HepG2 (cell line): Measurements from ENCODE around the gene DDAH2. TPM values are rescaled to one million over a fixed set of nuclear protein-coding genes. Genes with fewer than 3 reads are reported as not detected.

ENCODE experiments used
- FOXM1 ChIP-seq: sonication (generic); formaldehyde crosslinking; IDR thresholded peaks from 2 replicates; pipeline ENCODE4 v1.5.0; 2020; ENCODE audit warnings: missing genetic modification reagents
- HNRNPH1 ChIP-seq: fragments of 200-400 bp; formaldehyde crosslinking; optimal IDR thresholded peaks from 2 replicates; pipeline ENCODE3; 2017; ENCODE audit warnings: mild to moderate bottlenecking, low read depth, low read length
- MXI1 ChIP-seq: IDR thresholded peaks from 3 replicates; pipeline ENCODE4 v1.6.1; 2012; ENCODE audit warnings: low read depth, low read length, inconsistent platforms, borderline replicate concordance
- NFYB ChIP-seq: sonication (generic); formaldehyde crosslinking; IDR thresholded peaks from 2 replicates; pipeline ENCODE4 v1.4.0; 2020; ENCODE audit warnings: missing genetic modification reagents
- SIN3A ChIP-seq: IDR thresholded peaks from 2 replicates; pipeline ENCODE4 v1.6.1; 2011; ENCODE audit warnings: low read depth, mild to moderate bottlenecking, control low read depth, low read length, borderline replicate concordance
- SNAI1 ChIP-seq: sonication (generic); formaldehyde crosslinking; IDR thresholded peaks from 2 replicates; pipeline ENCODE4 v1.5.0; 2020; ENCODE audit warnings: mild to moderate bottlenecking, missing genetic modification reagents, borderline replicate concordance
- SP2 ChIP-seq: sonication (generic); formaldehyde crosslinking; IDR thresholded peaks from 2 replicates; pipeline ENCODE4 v1.5.1; 2020; ENCODE audit warnings: mild to moderate bottlenecking, missing genetic modification reagents
- TEAD3 ChIP-seq: optimal IDR thresholded peaks from 2 replicates; pipeline ENCODE3; 2016; ENCODE audit warnings: borderline replicate concordance
- ZBTB42 ChIP-seq: sonication (generic); formaldehyde crosslinking; IDR thresholded peaks from 2 replicates; pipeline ENCODE4 v1.5.0; 2020; ENCODE audit warnings: mild to moderate bottlenecking, missing genetic modification reagents
- ZNF335 ChIP-seq: sonication (generic); formaldehyde crosslinking; IDR thresholded peaks from 2 replicates; pipeline ENCODE4 v1.4.0; 2020; ENCODE audit warnings: missing genetic modification reagents
- ZNF343 ChIP-seq: sonication (generic); formaldehyde crosslinking; IDR thresholded peaks from 2 replicates; pipeline ENCODE4 v1.4.0; 2020; ENCODE audit warnings: mild to moderate bottlenecking, missing genetic modification reagents
- ZNF44 ChIP-seq: sonication (generic); formaldehyde crosslinking; IDR thresholded peaks from 2 replicates; pipeline ENCODE4 v1.5.1; 2020; ENCODE audit warnings: mild to moderate bottlenecking, missing genetic modification reagents
- ZNF567 ChIP-seq: sonication (generic); formaldehyde crosslinking; IDR thresholded peaks from 2 replicates; pipeline ENCODE4 v1.8.1; 2023; ENCODE audit warnings: mild to moderate bottlenecking, missing genetic modification reagents, borderline replicate concordance
- ZNF7 ChIP-seq: IDR thresholded peaks from 2 replicates; pipeline ENCODE4 v1.6.1; 2016; ENCODE audit warnings: missing biosample characterization, missing genetic modification reagents
- ZNF713 ChIP-seq: sonication (generic); formaldehyde crosslinking; IDR thresholded peaks from 2 replicates; pipeline ENCODE4 v1.4.0; 2020; ENCODE audit warnings: mild to moderate bottlenecking, missing genetic modification reagents
- ZNF749 ChIP-seq: sonication (generic); formaldehyde crosslinking; IDR thresholded peaks from 2 replicates; pipeline ENCODE4 v1.8.0; 2022; ENCODE audit warnings: mild to moderate bottlenecking, missing genetic modification reagents, moderate library complexity, borderline replicate concordance
- ZNF773 ChIP-seq: sonication (generic); formaldehyde crosslinking; IDR thresholded peaks from 2 replicates; pipeline ENCODE4 v1.4.0; 2020; ENCODE audit warnings: missing genetic modification reagents, borderline replicate concordance
- ZSCAN20 ChIP-seq: sonication (generic); formaldehyde crosslinking; IDR thresholded peaks from 2 replicates; pipeline ENCODE4 v1.4.0; 2020; ENCODE audit warnings: missing genetic modification reagents, mild to moderate bottlenecking, borderline replicate concordance
- polyA plus RNA-seq, 8 experiments: library from polyadenylated mRNA; depleted of rRNA in 3 of 8; stranded (reverse) in 7 of 8; unstranded in 1 of 8; fragments of >200 nt; fragmentation: Illumina TruSeq in 4 of 8; extraction: Trizol in 4 of 8; gene quantifications; 2 replicates each; pipeline versions ENCODE4 v1.2.1 to v1.2.3, GENCODE V29; 2011 to 2016; ENCODE audit warnings: low read depth in 4 of 8, missing spikeins in 1 of 8, mixed read lengths in 1 of 8; ENCODE audit not compliant: insufficient read depth in 1 of 8
- total RNA-seq, 5 experiments: library from RNA; depleted of rRNA; stranded (reverse); fragments of >200 nt; fragmentation: Illumina TruSeq; extraction: Trizol; gene quantifications; 2 replicates each; pipeline ENCODE4 v1.2.3, GENCODE V29; 2016; ENCODE audit warnings: low read depth in 1 of 5
- TF ChIP-seq, protein P1 (sequence below): IDR thresholded peaks from 2 replicates; pipeline ENCODE4 v1.6.1; 2016; ENCODE audit warnings: control low read depth
- TF ChIP-seq, protein P2 (sequence below): sonication (generic); formaldehyde crosslinking; IDR thresholded peaks from 2 replicates; pipeline ENCODE4 v1.8.0; 2022; ENCODE audit warnings: mild to moderate bottlenecking, missing genetic modification reagents, moderate library complexity
- TF ChIP-seq, protein P3 (sequence below): sonication (generic); formaldehyde crosslinking; conservative IDR thresholded peaks from 2 replicates; pipeline ENCODE4 v1.4.0; 2020; ENCODE audit warnings: missing genetic modification reagents
- TF ChIP-seq, protein P4 (sequence below): sonication (generic); formaldehyde crosslinking; IDR thresholded peaks from 2 replicates; pipeline ENCODE4 v1.4.0; 2020; ENCODE audit warnings: missing genetic modification reagents

DDAH2 gene
- total and polyA plus RNA-seq, 2 of the 13 experiments (the other 11 are each of a cell fraction or from before 2014, with no cell fraction given), result 16.4 to 21.1 TPM

DNA sequence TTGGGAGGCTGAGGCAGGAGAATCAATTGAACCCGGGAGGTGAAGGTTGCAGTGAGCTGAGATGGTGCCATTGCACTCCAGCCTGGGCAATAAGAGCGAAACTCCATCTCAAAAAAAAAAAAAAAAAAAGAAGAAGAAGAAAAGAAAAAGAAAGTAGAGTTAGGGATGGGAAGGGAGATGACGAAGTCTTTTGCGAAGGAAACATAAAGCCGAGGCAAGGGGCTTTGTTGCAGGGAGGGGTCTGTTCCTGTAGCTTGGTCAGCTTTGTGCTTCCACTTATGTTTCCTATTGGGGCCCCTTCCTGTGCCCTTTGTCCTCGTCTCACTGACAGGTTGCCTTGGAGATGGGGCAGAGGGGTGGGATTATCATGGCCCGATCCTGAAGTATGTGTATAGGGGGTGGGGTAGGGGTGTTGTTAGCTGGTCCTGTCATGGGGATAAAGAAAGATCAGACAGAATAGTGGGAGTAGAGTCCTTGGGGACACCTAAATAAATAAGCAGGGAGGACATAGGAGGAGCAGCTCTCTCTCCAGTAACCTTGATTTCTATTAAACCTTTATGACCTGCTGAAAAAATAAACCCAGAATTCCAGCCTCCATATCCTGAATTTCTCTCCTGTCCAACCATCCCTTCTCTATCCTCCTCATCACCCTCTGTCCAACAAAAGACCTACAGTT is 8.4 kb upstream of the DDAH2 start (continued):
- no peak for TF ChIP-seq HNRNPH1
- TF ChIP-seq ZNF567, result no peak
- TF ChIP-seq ZNF773 (CRISPR knock-in tag), result no peak
- TF ChIP-seq, protein P1, sequence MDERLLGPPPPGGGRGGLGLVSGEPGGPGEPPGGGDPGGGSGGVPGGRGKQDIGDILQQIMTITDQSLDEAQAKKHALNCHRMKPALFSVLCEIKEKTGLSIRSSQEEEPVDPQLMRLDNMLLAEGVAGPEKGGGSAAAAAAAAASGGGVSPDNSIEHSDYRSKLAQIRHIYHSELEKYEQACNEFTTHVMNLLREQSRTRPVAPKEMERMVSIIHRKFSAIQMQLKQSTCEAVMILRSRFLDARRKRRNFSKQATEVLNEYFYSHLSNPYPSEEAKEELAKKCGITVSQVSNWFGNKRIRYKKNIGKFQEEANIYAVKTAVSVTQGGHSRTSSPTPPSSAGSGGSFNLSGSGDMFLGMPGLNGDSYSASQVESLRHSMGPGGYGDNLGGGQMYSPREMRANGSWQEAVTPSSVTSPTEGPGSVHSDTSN (CRISPR knock-in tag), result peak; percentile 66
- TF ChIP-seq, protein P2, sequence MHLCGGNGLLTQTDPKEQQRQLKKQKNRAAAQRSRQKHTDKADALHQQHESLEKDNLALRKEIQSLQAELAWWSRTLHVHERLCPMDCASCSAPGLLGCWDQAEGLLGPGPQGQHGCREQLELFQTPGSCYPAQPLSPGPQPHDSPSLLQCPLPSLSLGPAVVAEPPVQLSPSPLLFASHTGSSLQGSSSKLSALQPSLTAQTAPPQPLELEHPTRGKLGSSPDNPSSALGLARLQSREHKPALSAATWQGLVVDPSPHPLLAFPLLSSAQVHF, result no peak
- peak; percentile 75; the same call in 1 of the 3 replicates for TF ChIP-seq MXI1
- TF ChIP-seq SNAI1 (CRISPR knock-in tag), result no peak
- TF ChIP-seq ZBTB42 (CRISPR knock-in tag), result no peak
- TF ChIP-seq, protein P3, sequence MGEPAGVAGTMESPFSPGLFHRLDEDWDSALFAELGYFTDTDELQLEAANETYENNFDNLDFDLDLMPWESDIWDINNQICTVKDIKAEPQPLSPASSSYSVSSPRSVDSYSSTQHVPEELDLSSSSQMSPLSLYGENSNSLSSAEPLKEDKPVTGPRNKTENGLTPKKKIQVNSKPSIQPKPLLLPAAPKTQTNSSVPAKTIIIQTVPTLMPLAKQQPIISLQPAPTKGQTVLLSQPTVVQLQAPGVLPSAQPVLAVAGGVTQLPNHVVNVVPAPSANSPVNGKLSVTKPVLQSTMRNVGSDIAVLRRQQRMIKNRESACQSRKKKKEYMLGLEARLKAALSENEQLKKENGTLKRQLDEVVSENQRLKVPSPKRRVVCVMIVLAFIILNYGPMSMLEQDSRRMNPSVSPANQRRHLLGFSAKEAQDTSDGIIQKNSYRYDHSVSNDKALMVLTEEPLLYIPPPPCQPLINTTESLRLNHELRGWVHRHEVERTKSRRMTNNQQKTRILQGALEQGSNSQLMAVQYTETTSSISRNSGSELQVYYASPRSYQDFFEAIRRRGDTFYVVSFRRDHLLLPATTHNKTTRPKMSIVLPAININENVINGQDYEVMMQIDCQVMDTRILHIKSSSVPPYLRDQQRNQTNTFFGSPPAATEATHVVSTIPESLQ (CRISPR knock-in tag), result no peak
- peak; percentile 79 for TF ChIP-seq SIN3A
- TF ChIP-seq TEAD3, result peak; percentile 71
- peak; percentile 52 for TF ChIP-seq ZNF7 (CRISPR knock-in tag)
- peak; percentile 53 for TF ChIP-seq ZNF335 (CRISPR knock-in tag)
- no peak for TF ChIP-seq ZSCAN20 (CRISPR knock-in tag)
- TF ChIP-seq, protein P4, sequence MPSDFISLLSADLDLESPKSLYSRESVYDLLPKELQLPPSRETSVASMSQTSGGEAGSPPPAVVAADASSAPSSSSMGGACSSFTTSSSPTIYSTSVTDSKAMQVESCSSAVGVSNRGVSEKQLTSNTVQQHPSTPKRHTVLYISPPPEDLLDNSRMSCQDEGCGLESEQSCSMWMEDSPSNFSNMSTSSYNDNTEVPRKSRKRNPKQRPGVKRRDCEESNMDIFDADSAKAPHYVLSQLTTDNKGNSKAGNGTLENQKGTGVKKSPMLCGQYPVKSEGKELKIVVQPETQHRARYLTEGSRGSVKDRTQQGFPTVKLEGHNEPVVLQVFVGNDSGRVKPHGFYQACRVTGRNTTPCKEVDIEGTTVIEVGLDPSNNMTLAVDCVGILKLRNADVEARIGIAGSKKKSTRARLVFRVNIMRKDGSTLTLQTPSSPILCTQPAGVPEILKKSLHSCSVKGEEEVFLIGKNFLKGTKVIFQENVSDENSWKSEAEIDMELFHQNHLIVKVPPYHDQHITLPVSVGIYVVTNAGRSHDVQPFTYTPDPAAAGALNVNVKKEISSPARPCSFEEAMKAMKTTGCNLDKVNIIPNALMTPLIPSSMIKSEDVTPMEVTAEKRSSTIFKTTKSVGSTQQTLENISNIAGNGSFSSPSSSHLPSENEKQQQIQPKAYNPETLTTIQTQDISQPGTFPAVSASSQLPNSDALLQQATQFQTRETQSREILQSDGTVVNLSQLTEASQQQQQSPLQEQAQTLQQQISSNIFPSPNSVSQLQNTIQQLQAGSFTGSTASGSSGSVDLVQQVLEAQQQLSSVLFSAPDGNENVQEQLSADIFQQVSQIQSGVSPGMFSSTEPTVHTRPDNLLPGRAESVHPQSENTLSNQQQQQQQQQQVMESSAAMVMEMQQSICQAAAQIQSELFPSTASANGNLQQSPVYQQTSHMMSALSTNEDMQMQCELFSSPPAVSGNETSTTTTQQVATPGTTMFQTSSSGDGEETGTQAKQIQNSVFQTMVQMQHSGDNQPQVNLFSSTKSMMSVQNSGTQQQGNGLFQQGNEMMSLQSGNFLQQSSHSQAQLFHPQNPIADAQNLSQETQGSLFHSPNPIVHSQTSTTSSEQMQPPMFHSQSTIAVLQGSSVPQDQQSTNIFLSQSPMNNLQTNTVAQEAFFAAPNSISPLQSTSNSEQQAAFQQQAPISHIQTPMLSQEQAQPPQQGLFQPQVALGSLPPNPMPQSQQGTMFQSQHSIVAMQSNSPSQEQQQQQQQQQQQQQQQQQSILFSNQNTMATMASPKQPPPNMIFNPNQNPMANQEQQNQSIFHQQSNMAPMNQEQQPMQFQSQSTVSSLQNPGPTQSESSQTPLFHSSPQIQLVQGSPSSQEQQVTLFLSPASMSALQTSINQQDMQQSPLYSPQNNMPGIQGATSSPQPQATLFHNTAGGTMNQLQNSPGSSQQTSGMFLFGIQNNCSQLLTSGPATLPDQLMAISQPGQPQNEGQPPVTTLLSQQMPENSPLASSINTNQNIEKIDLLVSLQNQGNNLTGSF, result no peak
- no peak for TF ChIP-seq ZNF44 (CRISPR knock-in tag)
- TF ChIP-seq ZNF343 (CRISPR knock-in tag), result no peak
- 0 out of 2 replicates have a peak, but pooled peaks have one; percentile 24 for TF ChIP-seq SP2 (CRISPR knock-in tag)
- 0 out of 2 replicates have a peak, but pooled peaks have one; percentile 7 for TF ChIP-seq NFYB (CRISPR knock-in tag)
- no peak for TF ChIP-seq ZNF713
- TF ChIP-seq ZNF749, result no peak
- TF ChIP-seq FOXM1 (CRISPR knock-in tag), result no peak
